Measurements from ENCODE around the gene MTHFSD.

Gene MTHFSD

GRCh38 chr16:86492267-86492960 is 62.6 kb downstream of the MTHFSD start:
- no peak overlapping the region for H3K4me3 ChIP-seq (ENCODE audit: low read depth, low read length)
- no peak for TF ChIP-seq CTCF (IDR thresholded peaks at IDR 0.05; ENCODE audit: low read depth, low read length)

- no peak for TF ChIP-seq CTCF (IDR thresholded peaks at IDR 0.05; ENCODE audit: low read depth, low read length)
- no peak overlapping the region for H3K4me3 ChIP-seq (ENCODE audit: low read depth, low read length)
Measured at GRCh38 chr16:86491640-86492023, 63.4 kb downstream of the MTHFSD start.

- no peak overlapping the region for H3K4me3 ChIP-seq (ENCODE audit: low read depth, low read length)
- TF ChIP-seq CTCF (IDR thresholded peaks at IDR 0.05; ENCODE audit: low read depth, low read length), result no peak
Measured at GRCh38 chr16:86490859-86491639, 64.0 kb downstream of the MTHFSD start.

DNA sequence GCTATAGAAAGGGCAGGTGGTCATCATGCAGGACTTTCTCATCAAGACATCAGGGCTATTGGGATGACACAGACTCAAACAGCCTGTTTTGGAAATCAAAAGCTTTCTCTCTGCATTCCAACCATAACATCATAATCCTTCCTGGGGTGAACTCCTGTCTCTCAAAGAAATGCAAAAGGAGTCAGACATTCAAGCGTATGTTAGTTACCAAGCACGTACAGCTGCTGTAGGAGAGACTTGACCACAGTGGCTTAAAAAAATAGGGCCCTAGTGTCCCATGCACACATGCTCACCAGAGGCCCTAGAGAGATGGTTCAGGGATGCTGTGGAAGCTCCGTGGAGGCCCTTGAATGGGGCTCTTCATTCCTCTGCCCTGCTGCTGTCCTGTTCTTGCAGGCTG is 69.3 kb downstream of the MTHFSD start:
- H3K4me3 ChIP-seq (ENCODE audit: low read depth, low read length), result no peak overlapping the region
- TF ChIP-seq CTCF (IDR thresholded peaks at IDR 0.05; ENCODE audit: low read depth, low read length), result no peak

- no peak for TF ChIP-seq CTCF (IDR thresholded peaks at IDR 0.05; ENCODE audit: low read depth, low read length)
- no peak overlapping the region for H3K4me3 ChIP-seq (ENCODE audit: low read depth, low read length)
Measured at GRCh38 chr16:86484240-86484639, 70.8 kb downstream of the MTHFSD start.

GRCh38 chr16:86481607-86482006 is 73.4 kb downstream of the MTHFSD start:
- no peak for TF ChIP-seq CTCF (IDR thresholded peaks at IDR 0.05; ENCODE audit: low read depth, low read length)
- no peak overlapping the region for H3K4me3 ChIP-seq (ENCODE audit: low read depth, low read length)

DNA sequence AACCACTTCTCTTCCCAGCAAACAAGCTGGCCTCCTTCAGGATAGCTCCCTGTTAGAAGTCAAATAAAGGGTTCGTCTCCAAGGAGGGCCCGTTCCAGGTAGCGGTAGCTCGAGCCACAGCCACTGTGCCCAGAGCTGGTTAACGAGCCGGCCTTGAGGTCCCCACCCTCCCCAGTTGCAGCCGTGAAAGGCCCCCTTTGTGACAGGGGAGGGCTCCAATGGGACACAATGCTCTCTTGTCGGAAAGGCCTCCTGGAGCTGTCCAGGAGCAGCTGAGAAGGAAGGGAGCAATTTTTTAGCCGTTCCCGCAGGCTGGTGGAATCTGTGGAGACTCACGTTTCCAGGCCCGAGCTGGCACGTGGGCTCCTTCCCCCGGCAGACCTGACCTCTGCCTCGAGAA is 74.6 kb downstream of the MTHFSD start:
- H3K4me3 ChIP-seq (ENCODE audit: low read depth, low read length), result no peak overlapping the region
- TF ChIP-seq CTCF (IDR thresholded peaks at IDR 0.05; ENCODE audit: low read depth, low read length), result no peak

Measured in WI38 (cell line).